Activated CD4-positive, alpha-beta T cell treated with anti-CD3 and anti-CD28 coated beads for 1 hour (primary cell): ENCODE measurements around the gene KCNJ5.

Source experiments
- DNase-seq: peaks from one replicate; pipeline ENCODE4 v3.0.0-alpha.2; 2020

The KCNJ5 gene

DNA sequence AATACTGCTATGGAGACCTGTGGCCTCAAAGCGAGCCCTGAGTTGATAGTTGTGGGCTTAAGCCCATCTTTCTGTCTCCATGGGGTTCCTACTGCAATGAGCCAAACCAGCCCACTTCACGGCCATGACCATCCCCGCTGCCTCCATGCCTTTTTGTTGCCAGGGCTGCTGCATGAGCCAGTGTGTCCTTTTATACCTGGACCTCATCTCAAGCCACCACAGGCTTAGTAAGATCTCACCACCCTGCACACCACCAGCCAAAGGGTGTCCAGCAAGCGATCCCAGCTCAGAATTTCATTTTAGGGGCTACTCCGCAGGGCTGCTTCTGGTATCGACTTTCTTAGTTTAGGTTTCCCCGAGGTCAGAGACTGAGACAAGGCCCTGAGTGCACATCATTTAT, 43.2 kb downstream of the KCNJ5 start:
- no peak for DNase-seq

DNA sequence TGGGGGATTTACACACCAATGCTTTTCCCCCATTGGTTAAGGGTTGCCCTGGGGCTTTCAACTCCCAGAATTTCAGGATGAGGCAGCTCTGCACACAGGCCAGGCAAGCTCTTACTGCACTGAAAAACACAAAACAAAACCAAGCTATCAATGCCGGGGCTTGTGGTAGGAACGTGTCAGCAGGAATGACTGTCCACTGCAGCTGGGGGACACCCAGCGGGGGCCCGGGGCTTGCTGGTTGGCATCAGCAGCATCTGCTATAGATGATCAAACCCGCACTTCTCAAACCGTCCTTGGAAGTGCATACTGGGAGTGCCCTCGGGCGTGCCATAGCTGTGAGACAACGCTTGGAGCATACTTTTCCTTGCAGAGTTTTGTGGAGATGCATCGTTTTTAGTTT, 43.8 kb downstream of the KCNJ5 start:
- DNase-seq = no peak

GRCh38 chr11:128936606-128937251, 45.6 kb downstream of the KCNJ5 start:
- DNase-seq = no peak

DNA sequence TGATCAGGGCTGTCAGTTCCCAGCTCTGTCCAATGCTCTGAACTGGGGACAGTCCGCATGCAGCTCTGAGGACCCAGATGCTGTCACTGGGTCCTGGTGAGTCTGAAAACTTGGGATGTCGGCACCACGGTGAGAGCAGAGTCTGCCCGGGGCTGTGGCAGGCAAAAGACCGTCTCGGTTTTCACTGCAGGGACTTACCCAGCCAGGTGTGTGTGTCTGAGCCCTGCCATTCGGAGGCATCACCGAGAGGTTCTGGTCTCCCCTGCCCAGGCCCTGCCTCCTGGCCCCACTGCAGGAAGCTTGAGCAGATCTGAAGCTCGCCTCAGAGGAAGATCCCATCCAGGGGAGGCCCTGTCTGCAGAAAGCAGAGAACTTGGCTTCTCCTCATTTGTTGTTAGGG, 46.3 kb downstream of the KCNJ5 start:
- no peak for DNase-seq

GRCh38 chr11:128938156-128938885, 47.2 kb downstream of the KCNJ5 start:
- no peak for DNase-seq

DNA sequence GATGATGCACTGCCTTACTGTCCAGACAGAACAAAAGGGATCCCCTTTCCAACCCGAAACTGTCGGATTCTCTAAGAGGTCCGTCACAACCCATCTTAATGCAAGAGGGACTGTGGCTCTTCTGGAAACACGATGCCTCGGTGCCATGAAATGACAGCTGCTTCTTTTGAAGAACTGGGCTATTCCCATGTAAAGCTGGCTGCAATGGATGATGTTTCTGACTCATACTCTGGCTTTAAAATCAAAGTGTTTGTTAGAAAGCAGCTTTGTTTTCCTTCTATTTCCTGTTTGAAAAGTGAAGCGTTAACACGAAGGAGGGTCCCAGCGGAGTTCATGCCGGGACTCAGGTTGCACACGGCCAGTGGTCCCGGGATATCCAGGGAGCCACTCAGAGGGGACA, 48.4 kb downstream of the KCNJ5 start:
- DNase-seq = no peak

- no peak for DNase-seq
Observed at GRCh38 chr11:128940156-128940555, 49.0 kb downstream of the KCNJ5 start.

DNA sequence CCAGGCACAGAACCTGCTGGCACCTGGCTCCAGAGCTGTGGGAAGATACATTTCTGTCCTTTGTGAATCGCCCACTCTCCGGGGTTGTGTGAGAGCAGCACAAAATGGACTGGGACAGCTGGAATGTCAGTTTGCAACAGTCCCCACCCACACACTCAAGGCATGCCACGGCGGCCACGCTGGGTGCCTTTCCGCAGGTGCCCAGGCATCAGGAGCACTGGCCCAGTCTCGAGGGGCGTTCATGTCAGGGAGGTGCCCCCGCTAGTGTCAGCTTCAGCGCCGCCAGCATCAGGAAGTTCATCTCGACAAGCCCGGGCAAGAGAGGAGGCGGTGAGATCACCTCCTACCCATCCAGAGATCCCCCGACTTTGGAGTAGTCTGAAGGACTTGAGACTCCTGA, 49.4 kb downstream of the KCNJ5 start:
- no peak for DNase-seq

DNA sequence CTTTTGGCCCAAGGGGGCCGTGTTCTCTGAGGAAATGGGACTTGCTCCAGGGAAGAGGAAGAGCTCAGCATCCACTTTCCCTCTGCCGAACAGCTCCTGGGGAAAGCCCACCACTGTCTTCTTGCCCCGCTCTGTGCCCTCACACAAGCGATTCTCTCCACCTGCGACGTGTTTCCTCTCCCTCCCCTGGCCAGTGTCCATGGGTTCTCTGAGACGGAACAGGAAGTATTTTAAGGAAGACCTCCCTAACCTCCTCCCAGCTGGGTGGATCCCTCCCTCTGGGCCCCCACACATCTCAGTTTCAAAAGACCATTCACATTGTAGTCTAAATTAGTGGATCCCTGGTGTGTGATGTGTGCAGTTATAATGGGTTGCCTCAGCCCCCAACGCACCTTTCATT, 50.0 kb downstream of the KCNJ5 start:
- no peak for DNase-seq

- no peak for DNase-seq
Observed at GRCh38 chr11:128941573-128942271, 50.6 kb downstream of the KCNJ5 start.

DNA sequence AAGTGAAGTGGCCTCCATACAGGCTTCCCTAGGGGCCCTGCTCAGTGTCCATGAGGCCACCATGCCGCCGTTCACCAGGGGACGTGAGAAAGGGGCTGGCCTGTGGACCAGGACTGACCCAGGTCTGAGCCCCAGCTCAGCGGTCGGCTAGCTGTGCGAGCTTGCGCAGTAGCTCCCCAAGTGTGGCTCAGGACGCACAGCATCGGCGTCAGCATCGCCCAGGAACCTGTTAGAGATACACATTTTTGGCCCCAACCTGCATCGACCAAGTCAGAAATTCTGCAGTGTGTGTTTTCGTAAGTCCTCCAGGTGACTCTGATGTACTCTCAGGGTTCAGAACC, 51.1 kb downstream of the KCNJ5 start:
- DNase-seq = no peak

DNA sequence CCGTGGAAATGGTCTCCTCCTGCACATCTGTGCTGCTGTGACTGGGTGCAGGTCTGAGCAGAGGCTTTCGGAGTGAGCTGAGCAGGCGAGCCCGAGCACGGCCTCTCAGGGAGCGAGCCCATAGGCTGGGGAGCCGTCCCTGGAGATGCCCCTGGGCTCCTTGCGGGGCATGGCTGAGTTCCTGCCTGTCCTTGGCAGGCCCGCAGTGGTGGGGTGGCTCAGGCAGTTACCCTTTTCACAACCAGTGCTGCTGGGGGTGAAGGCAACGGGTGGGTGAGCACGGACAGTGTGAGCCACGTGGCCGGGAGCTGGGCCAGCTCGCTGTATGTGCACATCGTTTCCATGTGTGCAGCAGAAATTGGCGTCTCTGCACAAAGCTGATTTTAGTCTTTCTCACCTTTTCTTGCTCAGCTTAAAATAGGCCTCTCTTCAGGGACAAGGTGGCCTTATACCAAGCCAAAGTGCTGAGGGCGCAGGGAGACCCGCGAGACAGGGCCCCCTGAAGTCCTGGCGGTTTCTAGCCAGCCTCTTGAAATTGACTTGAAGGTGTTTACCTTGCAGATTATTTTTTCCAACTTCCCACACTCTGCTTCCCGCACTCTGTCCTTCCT, 51.8 kb downstream of the KCNJ5 start, which contains the start of gene TP53AIP1:
Gene TP53AIP1, minus strand, starts transcription at position 55 of the 611 bp plus-strand sequence. CDS start 5,053 bp downstream, outside the sequence.
- no peak for DNase-seq

DNA sequence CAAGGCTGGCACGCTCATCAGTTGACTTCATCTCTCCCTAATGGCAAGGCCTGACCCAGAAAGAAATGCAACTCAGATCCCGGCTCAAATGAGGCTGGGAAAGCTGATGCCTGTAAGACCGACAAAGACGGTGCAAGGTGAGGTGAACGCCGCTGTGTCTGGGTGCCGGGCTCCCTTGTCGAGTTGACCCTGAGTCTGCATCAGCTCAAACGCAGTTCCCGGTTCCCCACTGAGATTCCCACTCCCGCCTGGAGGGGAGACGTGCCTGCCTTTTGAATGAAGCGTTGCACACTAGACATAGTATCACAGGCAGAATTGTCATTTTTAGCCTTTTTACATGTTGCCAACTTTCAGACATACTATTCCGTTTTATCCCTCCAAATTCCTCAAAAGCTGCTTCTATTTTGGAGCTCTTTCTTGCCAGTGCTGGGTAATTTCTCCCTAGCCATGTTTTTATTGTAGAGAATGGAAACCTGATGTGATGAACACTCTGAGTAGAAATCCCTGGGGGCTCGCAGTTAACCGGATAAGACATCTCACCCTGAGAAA, 52.3 kb downstream of the KCNJ5 start:
- DNase-seq = no peak

- no peak for DNase-seq
Observed at GRCh38 chr11:128946648-128947047, 55.5 kb downstream of the KCNJ5 start.

GRCh38 chr11:128947773-128948172, 56.6 kb downstream of the KCNJ5 start:
- DNase-seq = no peak

GRCh38 chr11:128948583-128948982, 57.4 kb downstream of the KCNJ5 start:
- no peak for DNase-seq

GRCh38 chr11:128949791-128950454, 58.8 kb downstream of the KCNJ5 start:
- DNase-seq = no peak

- no peak for DNase-seq
Observed at GRCh38 chr11:128953151-128953550, 62.0 kb downstream of the KCNJ5 start.

DNA sequence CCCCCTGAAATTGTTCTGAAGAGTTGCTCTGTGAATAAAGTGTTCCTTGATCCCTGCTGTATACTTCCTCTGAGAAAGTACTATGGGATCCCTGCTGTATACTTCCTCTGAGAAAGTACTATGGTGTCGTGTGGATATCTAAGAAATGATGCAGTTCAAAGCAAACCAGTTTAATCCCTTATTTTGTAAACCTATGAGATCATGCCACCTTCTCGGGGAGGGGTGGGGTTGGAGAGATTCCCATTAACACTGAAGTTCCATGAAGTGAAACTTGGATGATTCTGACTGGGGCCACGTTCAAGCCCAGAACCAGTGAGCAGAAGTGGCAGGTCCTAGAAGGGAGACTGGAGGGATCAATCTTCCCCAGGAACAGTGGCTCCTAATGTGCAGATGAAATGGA, 64.5 kb downstream of the KCNJ5 start:
- no peak for DNase-seq

DNA sequence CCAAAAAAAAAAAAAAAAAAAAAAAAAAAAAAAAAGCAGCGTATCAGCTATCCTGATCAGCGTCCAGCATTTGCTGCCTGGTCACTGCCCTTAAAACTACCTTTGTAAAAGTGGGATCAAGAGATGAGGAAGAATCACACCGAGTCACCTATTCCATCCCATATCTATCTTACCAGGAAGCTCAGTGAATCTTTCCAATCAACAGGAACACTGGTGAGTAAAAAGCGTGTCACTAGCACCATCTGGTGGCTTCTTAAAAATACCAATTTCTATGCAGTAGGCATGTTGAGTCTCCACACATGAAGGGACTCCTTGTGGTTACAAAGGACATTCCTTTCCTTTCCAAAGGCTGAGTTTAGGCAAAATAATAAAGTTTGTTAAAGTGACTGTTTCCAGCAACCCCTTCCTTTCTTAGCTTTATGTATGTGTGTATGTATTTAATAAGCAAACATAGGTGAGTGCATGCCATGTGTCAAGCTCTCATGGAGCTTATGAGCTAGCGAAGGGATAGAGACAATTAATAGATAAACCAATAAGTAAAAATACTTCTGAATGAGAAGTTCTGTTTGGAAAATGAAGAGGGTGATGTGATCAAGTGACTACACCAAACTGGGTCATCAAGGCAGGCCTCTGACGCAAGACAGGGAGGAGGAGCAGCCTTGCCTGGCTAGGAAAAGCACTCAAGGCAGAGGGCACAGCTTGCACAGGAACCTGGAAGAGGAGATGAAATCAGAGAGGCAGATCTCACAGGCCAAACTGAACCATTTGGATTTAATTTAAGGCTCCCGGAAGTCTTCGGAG, 65.4 kb downstream of the KCNJ5 start:
- no peak for DNase-seq

DNA sequence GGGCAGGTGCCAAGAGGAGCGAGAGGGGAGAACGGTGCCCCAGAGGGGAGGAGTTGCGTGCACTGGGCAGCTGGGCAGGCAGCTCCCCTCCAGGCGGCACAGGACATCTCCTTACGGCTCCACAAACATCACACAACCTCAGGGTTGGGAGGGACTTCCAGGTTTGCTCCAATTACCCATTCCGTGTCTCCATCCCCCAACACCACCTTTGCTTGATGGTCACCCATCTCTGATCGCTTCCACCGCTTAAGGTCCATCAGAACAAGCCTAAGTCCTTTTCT, 66.0 kb downstream of the KCNJ5 start:
- no peak for DNase-seq

DNA sequence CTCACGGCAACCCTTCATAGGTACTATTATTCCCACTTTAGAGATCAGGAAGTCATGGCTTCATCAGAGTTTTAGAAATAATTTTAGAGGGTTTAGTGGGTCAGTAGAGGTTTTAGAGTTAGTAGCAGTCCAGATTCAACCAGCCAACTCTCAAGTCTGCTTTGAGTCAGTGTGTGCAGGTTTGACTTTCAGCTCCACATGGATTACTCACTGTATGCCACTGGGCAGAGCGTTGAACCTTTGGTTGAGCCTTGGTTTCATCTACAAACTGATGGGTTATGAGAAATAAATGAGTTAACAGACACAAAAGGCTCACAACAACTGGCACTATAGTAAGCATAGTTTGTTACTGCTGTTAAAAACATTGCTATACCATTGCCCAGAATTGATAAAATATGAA, 70.5 kb downstream of the KCNJ5 start:
- no peak for DNase-seq
